ENCODE data around the gene FBXO36. TPM values are rescaled to one million over a fixed set of nuclear protein-coding genes. Genes with fewer than 3 reads are reported as not detected.

Gene FBXO36
- total RNA-seq, 1 experiment from 2014 or later = 0.42 TPM

- BruUV-seq (replicated peaks) = TSS peak; percentile 27
- no peaks in the 10 kb centered on the region for H3K27me3 Mint-ChIP-seq (ENCODE audit: unreplicated experiment)
- peaks cover 18% of the 10 kb centered on the region for H3K36me3 Mint-ChIP-seq (ENCODE audit: insufficient read depth, unreplicated experiment)
- H3K27ac Mint-ChIP-seq (ENCODE audit: unreplicated experiment) = no peak overlapping the region
- intact Hi-C loops (cut with micrococcal nuclease; ENCODE audit: unreplicated experiment) = no loop called here
- H3K4me1 Mint-ChIP-seq (ENCODE audit: low read depth, unreplicated experiment) = no peaks in the 10 kb centered on the region
- H3K4me3 Mint-ChIP-seq (ENCODE audit: low read depth, unreplicated experiment) = no peak overlapping the region
- H3K9me3 Mint-ChIP-seq (ENCODE audit: low read depth, unreplicated experiment) = no peaks in the 10 kb centered on the region
- no peak for TF ChIP-seq CTCF (IDR thresholded peaks at IDR 0.05; ENCODE audit: unreplicated experiment)
- CTCF ChIA-PET = interaction anchor here (0.6 kb wide), 1 partner anchor 48 kb away, joined by 9 read pairs; no protein-coding TSS in a partner anchor
- no peak for DNase-seq
Measured at GRCh38 chr2:229879191-229879950, 42.9 kb upstream of the FBXO36 start.

- H3K27ac Mint-ChIP-seq (ENCODE audit: unreplicated experiment) = no peak overlapping the region
- H3K36me3 Mint-ChIP-seq (ENCODE audit: insufficient read depth, unreplicated experiment) = peaks cover 18% of the 10 kb centered on the region
- intact Hi-C loops (cut with micrococcal nuclease; ENCODE audit: unreplicated experiment) = no loop called here
- no peak for DNase-seq
- no TSS peak for BruUV-seq (replicated peaks)
- no peak for TF ChIP-seq CTCF (IDR thresholded peaks at IDR 0.05; ENCODE audit: unreplicated experiment)
- no peak overlapping the region for H3K4me3 Mint-ChIP-seq (ENCODE audit: low read depth, unreplicated experiment)
- no peaks in the 10 kb centered on the region for H3K4me1 Mint-ChIP-seq (ENCODE audit: low read depth, unreplicated experiment)
- no peaks in the 10 kb centered on the region for H3K9me3 Mint-ChIP-seq (ENCODE audit: low read depth, unreplicated experiment)
- CTCF ChIA-PET = interaction anchor here (1.1 kb wide), 1 partner anchor 8 kb away, joined by 3 read pairs; no protein-coding TSS in a partner anchor
- no peaks in the 10 kb centered on the region for H3K27me3 Mint-ChIP-seq (ENCODE audit: unreplicated experiment)
Measured at GRCh38 chr2:229880892-229881586, 41.3 kb upstream of the FBXO36 start.

- CTCF ChIA-PET = no interaction called here
- H3K4me1 Mint-ChIP-seq (ENCODE audit: low read depth, unreplicated experiment) = peaks cover 8% of the 10 kb centered on the region
- BruUV-seq (replicated peaks) = no TSS peak
- DNase-seq = no peak
- intact Hi-C loops (cut with micrococcal nuclease; ENCODE audit: unreplicated experiment) = no loop called here
- no peak overlapping the region for H3K4me3 Mint-ChIP-seq (ENCODE audit: low read depth, unreplicated experiment)
- no peaks in the 10 kb centered on the region for H3K27me3 Mint-ChIP-seq (ENCODE audit: unreplicated experiment)
- no peak for TF ChIP-seq CTCF (IDR thresholded peaks at IDR 0.05; ENCODE audit: unreplicated experiment)
- no peak overlapping the region for H3K27ac Mint-ChIP-seq (ENCODE audit: unreplicated experiment)
- H3K36me3 Mint-ChIP-seq (ENCODE audit: insufficient read depth, unreplicated experiment) = peaks cover 18% of the 10 kb centered on the region
- no peaks in the 10 kb centered on the region for H3K9me3 Mint-ChIP-seq (ENCODE audit: low read depth, unreplicated experiment)
Measured at GRCh38 chr2:229882583-229882982, 39.7 kb upstream of the FBXO36 start.

- H3K36me3 Mint-ChIP-seq (ENCODE audit: insufficient read depth, unreplicated experiment) = peaks cover 2% of the 10 kb centered on the region
- TF ChIP-seq CTCF (IDR thresholded peaks at IDR 0.05; ENCODE audit: unreplicated experiment) = no peak
- H3K27me3 Mint-ChIP-seq (ENCODE audit: unreplicated experiment) = no peaks in the 10 kb centered on the region
- H3K27ac Mint-ChIP-seq (ENCODE audit: unreplicated experiment) = no peak overlapping the region
- intact Hi-C loops (cut with micrococcal nuclease; ENCODE audit: unreplicated experiment) = loop anchor here (5.0 kb wide), 1 partner anchor 38 kb away; no protein-coding TSS in a partner anchor
- no TSS peak for BruUV-seq (replicated peaks)
- no peaks in the 10 kb centered on the region for H3K9me3 Mint-ChIP-seq (ENCODE audit: low read depth, unreplicated experiment)
- CTCF ChIA-PET = no interaction called here
- H3K4me1 Mint-ChIP-seq (ENCODE audit: low read depth, unreplicated experiment) = peaks cover 24% of the 10 kb centered on the region
- no peak overlapping the region for H3K4me3 Mint-ChIP-seq (ENCODE audit: low read depth, unreplicated experiment)
- DNase-seq = no peak
Measured at GRCh38 chr2:229884775-229885699, 37.3 kb upstream of the FBXO36 start.
